ENCODE data around the gene DYSF. TPM values are rescaled to one million over a fixed set of nuclear protein-coding genes. Genes with fewer than 3 reads are reported as not detected.

DYSF gene
- total RNA-seq, 2 experiments from 2014 or later: 0.12 TPM

GRCh38 chr2:71504611-71505010, 51.2 kb downstream of the DYSF start:
- H3K27me3 Mint-ChIP-seq: no peaks in the 10 kb centered on the region
- no peak overlapping the region for H3K4me3 Mint-ChIP-seq
- ChIA-PET CTCF (interaction anchor here (0.6 kb wide), 1 partner anchor 1743 kb away, joined by 5 read pairs; no protein-coding TSS in a partner anchor), POLR2A (no interaction called here)
- H3K9me3 Mint-ChIP-seq: no peaks in the 10 kb centered on the region
- no peak for DNase-seq
- no peak overlapping the region for H3K27ac Mint-ChIP-seq
- no peaks in the 10 kb centered on the region for H3K4me1 Mint-ChIP-seq
- no peaks in the 10 kb centered on the region for H3K36me3 Mint-ChIP-seq (ENCODE audit: low read depth)

GRCh38 chr2:71505086-71505769, 51.9 kb downstream of the DYSF start:
- no peak for DNase-seq
- ChIA-PET CTCF (no interaction called here), POLR2A (no interaction called here)
- no peak overlapping the region for H3K27ac Mint-ChIP-seq
- peaks cover 2% of the 10 kb centered on the region for H3K27me3 Mint-ChIP-seq
- no peak overlapping the region for H3K4me3 Mint-ChIP-seq
- no peaks in the 10 kb centered on the region for H3K36me3 Mint-ChIP-seq (ENCODE audit: low read depth)
- H3K9me3 Mint-ChIP-seq: no peaks in the 10 kb centered on the region
- no peaks in the 10 kb centered on the region for H3K4me1 Mint-ChIP-seq

GRCh38 chr2:71505770-71506140, 52.4 kb downstream of the DYSF start:
- POLR2A ChIA-PET: no interaction called here
- CTCF ChIA-PET: interaction anchor here (0.5 kb wide), 1 partner anchor 701 kb away, joined by 3 read pairs; no protein-coding TSS in a partner anchor
- Mint-ChIP-seq H3K27me3 (peaks cover 2% of the 10 kb centered on the region), H3K36me3 (ENCODE audit: low read depth) (no peaks in the 10 kb centered on the region), H3K4me1 (no peaks in the 10 kb centered on the region), H3K9me3 (no peaks in the 10 kb centered on the region), H3K4me3 (no peak overlapping the region), H3K27ac (no peak overlapping the region)
- DNase-seq: no peak

GRCh38 chr2:71506222-71507153, 53.1 kb downstream of the DYSF start:
- Mint-ChIP-seq H3K4me3 (no peak overlapping the region), H3K36me3 (ENCODE audit: low read depth) (no peaks in the 10 kb centered on the region), H3K27ac (no peak overlapping the region), H3K9me3 (no peaks in the 10 kb centered on the region), H3K27me3 (peaks cover 2% of the 10 kb centered on the region), H3K4me1 (no peaks in the 10 kb centered on the region)
- no peak for DNase-seq
- POLR2A ChIA-PET: no interaction called here
- CTCF ChIA-PET: interaction anchor here (0.5 kb wide), 1 partner anchor 702 kb away, joined by 3 read pairs; no protein-coding TSS in a partner anchor

GRCh38 chr2:71507476-71507875, 54.1 kb downstream of the DYSF start:
- ChIA-PET CTCF (no interaction called here), POLR2A (no interaction called here)
- H3K4me3 Mint-ChIP-seq: no peak overlapping the region
- peaks cover 2% of the 10 kb centered on the region for H3K27me3 Mint-ChIP-seq
- no peak for DNase-seq
- H3K36me3 Mint-ChIP-seq (ENCODE audit: low read depth): no peaks in the 10 kb centered on the region
- no peaks in the 10 kb centered on the region for H3K9me3 Mint-ChIP-seq
- H3K4me1 Mint-ChIP-seq: no peaks in the 10 kb centered on the region
- H3K27ac Mint-ChIP-seq: no peak overlapping the region

- Mint-ChIP-seq H3K4me1 (no peaks in the 10 kb centered on the region), H3K27me3 (peaks cover 2% of the 10 kb centered on the region), H3K9me3 (no peaks in the 10 kb centered on the region), H3K4me3 (no peak overlapping the region), H3K27ac (no peak overlapping the region), H3K36me3 (ENCODE audit: low read depth) (no peaks in the 10 kb centered on the region)
- peak; percentile 77 for DNase-seq
- POLR2A ChIA-PET: interaction anchor here (0.6 kb wide), 1 partner anchor 206 kb away, joined by 3 read pairs; no protein-coding TSS in a partner anchor
- CTCF ChIA-PET: interaction anchor here (0.6 to 1.6 kb wide), 11 partner anchors 10 to 1618 kb away, joined by 3 to 9 read pairs (median 3); partner anchors contain the start of gene ZNF638
These were observed 56.9 kb downstream of the DYSF start for GRCh38 chr2:71510196-71510807.

GRCh38 chr2:71510938-71511337, 57.6 kb downstream of the DYSF start:
- POLR2A ChIA-PET: no interaction called here
- Mint-ChIP-seq H3K36me3 (ENCODE audit: low read depth) (no peaks in the 10 kb centered on the region), H3K4me1 (no peaks in the 10 kb centered on the region), H3K9me3 (no peaks in the 10 kb centered on the region), H3K27ac (no peak overlapping the region), H3K4me3 (no peak overlapping the region), H3K27me3 (peaks cover 2% of the 10 kb centered on the region)
- no peak for DNase-seq
- CTCF ChIA-PET: interaction anchor here (0.6 to 1.6 kb wide), 10 partner anchors 10 to 297 kb away, joined by 3 to 9 read pairs (median 3); partner anchors contain the start of gene ZNF638

- no peaks in the 10 kb centered on the region for H3K4me1 Mint-ChIP-seq
- no peak for DNase-seq
- H3K9me3 Mint-ChIP-seq: no peaks in the 10 kb centered on the region
- no peaks in the 10 kb centered on the region for H3K36me3 Mint-ChIP-seq (ENCODE audit: low read depth)
- H3K27ac Mint-ChIP-seq: no peak overlapping the region
- POLR2A ChIA-PET: no interaction called here
- peaks cover 2% of the 10 kb centered on the region for H3K27me3 Mint-ChIP-seq
- CTCF ChIA-PET: no interaction called here
- no peak overlapping the region for H3K4me3 Mint-ChIP-seq
These were observed 58.4 kb downstream of the DYSF start for GRCh38 chr2:71511776-71512175.

GRCh38 chr2:71512386-71512785, 59.0 kb downstream of the DYSF start:
- Mint-ChIP-seq H3K36me3 (ENCODE audit: low read depth) (no peaks in the 10 kb centered on the region), H3K4me1 (no peaks in the 10 kb centered on the region), H3K27me3 (peaks cover 2% of the 10 kb centered on the region), H3K27ac (no peak overlapping the region), H3K9me3 (no peaks in the 10 kb centered on the region), H3K4me3 (no peak overlapping the region)
- CTCF ChIA-PET: interaction anchor here (2.3 kb wide), 1 partner anchor 212 kb away, joined by 8 read pairs; no protein-coding TSS in a partner anchor
- no peak for DNase-seq
- POLR2A ChIA-PET: no interaction called here

- Mint-ChIP-seq H3K27me3 (peaks cover 2% of the 10 kb centered on the region), H3K27ac (no peak overlapping the region)
These were observed 59.7 kb downstream of the DYSF start for GRCh38 chr2:71513096-71513495.

GRCh38 chr2:71513721-71514120, 60.4 kb downstream of the DYSF start:
- ChIA-PET POLR2A (interaction anchor here (0.6 kb wide), 1 partner anchor 709 kb away, joined by 4 read pairs; no protein-coding TSS in a partner anchor), CTCF (interaction anchor here (0.7 to 2.3 kb wide), 3 partner anchors 17 to 234 kb away, joined by 3 to 8 read pairs (median 3); no protein-coding TSS in a partner anchor)
- no peak overlapping the region for H3K27ac Mint-ChIP-seq
- no peaks in the 10 kb centered on the region for H3K9me3 Mint-ChIP-seq
- no peaks in the 10 kb centered on the region for H3K4me1 Mint-ChIP-seq
- H3K4me3 Mint-ChIP-seq: no peak overlapping the region
- no peak for DNase-seq
- H3K27me3 Mint-ChIP-seq: peaks cover 2% of the 10 kb centered on the region
- H3K36me3 Mint-ChIP-seq (ENCODE audit: low read depth): no peaks in the 10 kb centered on the region

More at GRCh38 chr2:71513096-71513495, 59.7 kb downstream of the DYSF start:
- Mint-ChIP-seq H3K9me3 (no peaks in the 10 kb centered on the region), H3K4me3 (no peak overlapping the region), H3K36me3 (ENCODE audit: low read depth) (no peaks in the 10 kb centered on the region), H3K4me1 (no peaks in the 10 kb centered on the region)
- DNase-seq: no peak
- CTCF ChIA-PET: interaction anchor here (2.3 kb wide), 1 partner anchor 213 kb away, joined by 8 read pairs; no protein-coding TSS in a partner anchor
- POLR2A ChIA-PET: no interaction called here

- no peak for DNase-seq
- no peaks in the 10 kb centered on the region for H3K4me1 Mint-ChIP-seq
- H3K4me3 Mint-ChIP-seq: no peak overlapping the region
These were observed 63.0 kb downstream of the DYSF start for GRCh38 chr2:71516253-71516888.

More at GRCh38 chr2:71516253-71516888, 63.0 kb downstream of the DYSF start:
- Mint-ChIP-seq H3K9me3 (no peaks in the 10 kb centered on the region), H3K27me3 (no peaks in the 10 kb centered on the region), H3K27ac (no peak overlapping the region), H3K36me3 (ENCODE audit: low read depth) (no peaks in the 10 kb centered on the region)
- CTCF ChIA-PET: no interaction called here
- POLR2A ChIA-PET: no interaction called here

All from activated CD4-positive, alpha-beta T cell treated with anti-CD3 and anti-CD28 coated beads, Interleukin-2, amount 10 ng/mL, durations not matched to agents 7 days and 5 days (primary cell).